Thymus (tissue), 14 donors: ENCODE measurements around the gene THAP12. TPM values are rescaled to one million over a fixed set of nuclear protein-coding genes. Genes with fewer than 3 reads are reported as not detected.
A peak's percentile ranks its signal among the peaks of the same experiment; 100 is the strongest.

Experiments
- DNase-seq, 9 donors: peaks; one replicate each; pipeline ENCODE4 v3.0.0-alpha.2; 2013; ENCODE audit warnings: low spot score in 9 of 9, low read depth in 6 of 9, missing footprints in 1 of 9
- H3K27ac ChIP-seq, 2 donors: one replicate each; pipeline ENCODE4 v1.5.1; 2013; ENCODE audit warnings: control low read depth in 1 of 2, low read depth in 1 of 2, low read length in 1 of 2, mild to moderate bottlenecking in 1 of 2, moderate library complexity in 1 of 2
- H3K27me3 ChIP-seq, 2 donors: one replicate each; pipeline ENCODE4 v1.5.1; 2013; ENCODE audit warnings: low read length in 1 of 2; ENCODE audit not compliant: control insufficient read depth in 2 of 2, insufficient read depth in 1 of 2
- H3K36me3 ChIP-seq, 2 donors: one replicate each; pipeline ENCODE4 v1.5.1; 2013; ENCODE audit warnings: low read length in 1 of 2, mild to moderate bottlenecking in 1 of 2, moderate library complexity in 1 of 2; ENCODE audit not compliant: control insufficient read depth in 2 of 2, insufficient read depth in 2 of 2
- H3K4me1 ChIP-seq, 2 donors: one replicate each; pipeline ENCODE4 v1.5.1; 2013; ENCODE audit warnings: low read length in 2 of 2; ENCODE audit not compliant: control insufficient read depth in 2 of 2, insufficient read depth in 2 of 2
- H3K4me3 ChIP-seq, 2 donors: one replicate each; pipeline ENCODE4 v1.5.1; 2013; ENCODE audit warnings: low read length in 2 of 2, control low read depth in 1 of 2, mild to moderate bottlenecking in 1 of 2
- H3K9me3 ChIP-seq, 2 donors: one replicate each; pipeline ENCODE4 v1.5.1; 2013; ENCODE audit warnings: low read length in 1 of 2, mild to moderate bottlenecking in 1 of 2; ENCODE audit not compliant: control insufficient read depth in 2 of 2, insufficient read depth in 1 of 2
- WGBS: extraction: QIAGEN DNeasy Blood & Tissue Kit; methylation state at CpG from one replicate; pipeline ENCODE4 v1.1.7; 2013; 5-methylcytosine and 5-hydroxymethylcytosine counted together
- long read RNA-seq, 10 donors: transcript quantifications; one replicate each; lab custom pipeline, GENCODE V29; 2026
- polyA plus RNA-seq: library from polyadenylated mRNA; stranded (reverse); fragments of 200-250 nt; gene quantifications from one replicate; pipeline ENCODE4 v1.2.3, GENCODE V29; 2013
- total RNA-seq: library from RNA; stranded (reverse); fragments of 120-200 nt; gene quantifications from one replicate; pipeline ENCODE4 v1.2.4, GENCODE V29; 2013
- donor health status: healthy.

The THAP12 gene, protein sequence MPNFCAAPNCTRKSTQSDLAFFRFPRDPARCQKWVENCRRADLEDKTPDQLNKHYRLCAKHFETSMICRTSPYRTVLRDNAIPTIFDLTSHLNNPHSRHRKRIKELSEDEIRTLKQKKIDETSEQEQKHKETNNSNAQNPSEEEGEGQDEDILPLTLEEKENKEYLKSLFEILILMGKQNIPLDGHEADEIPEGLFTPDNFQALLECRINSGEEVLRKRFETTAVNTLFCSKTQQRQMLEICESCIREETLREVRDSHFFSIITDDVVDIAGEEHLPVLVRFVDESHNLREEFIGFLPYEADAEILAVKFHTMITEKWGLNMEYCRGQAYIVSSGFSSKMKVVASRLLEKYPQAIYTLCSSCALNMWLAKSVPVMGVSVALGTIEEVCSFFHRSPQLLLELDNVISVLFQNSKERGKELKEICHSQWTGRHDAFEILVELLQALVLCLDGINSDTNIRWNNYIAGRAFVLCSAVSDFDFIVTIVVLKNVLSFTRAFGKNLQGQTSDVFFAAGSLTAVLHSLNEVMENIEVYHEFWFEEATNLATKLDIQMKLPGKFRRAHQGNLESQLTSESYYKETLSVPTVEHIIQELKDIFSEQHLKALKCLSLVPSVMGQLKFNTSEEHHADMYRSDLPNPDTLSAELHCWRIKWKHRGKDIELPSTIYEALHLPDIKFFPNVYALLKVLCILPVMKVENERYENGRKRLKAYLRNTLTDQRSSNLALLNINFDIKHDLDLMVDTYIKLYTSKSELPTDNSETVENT
- 69.8 TPM for total RNA-seq
- 50.7 TPM for polyA plus RNA-seq
- long read RNA-seq, donor 1, partial matches to known transcripts = 0 of 1 reads
- long read RNA-seq, donor 1, other reads (novel, unspliced or antisense) = 0 of 1 reads
- long read RNA-seq, donor 2 = 0 reads
- long read RNA-seq, donor 3, transcript THAP12-201 (5 exons, 3,300 nt) = major isoform, 12 of 14 reads
- long read RNA-seq, donor 3, partial matches to known transcripts = 0 of 14 reads
- long read RNA-seq, donor 3, other reads (novel, unspliced or antisense) = 0 of 14 reads
- long read RNA-seq, donor 4, partial matches to known transcripts = 0 of 7 reads
- long read RNA-seq, donor 4, other reads (novel, unspliced or antisense) = 0 of 7 reads
- long read RNA-seq, donor 5, full-length matches to known transcripts = 24 of 24 reads
- long read RNA-seq, donor 5, partial matches to known transcripts = 0 of 24 reads
- long read RNA-seq, donor 5, other reads (novel, unspliced or antisense) = 0 of 24 reads
- long read RNA-seq, donor 6, transcript THAP12-201 (5 exons, 3,300 nt) = major isoform, 12 of 18 reads
- long read RNA-seq, donor 6, transcript THAP12-203 (6 exons, 882 nt) = minor isoform, 5 of 18 reads
- long read RNA-seq, donor 6, partial matches to known transcripts = 0 of 18 reads
- long read RNA-seq, donor 6, other reads (novel, unspliced or antisense) = 0 of 18 reads
- long read RNA-seq, donor 7, transcript THAP12-201 (5 exons, 3,300 nt) = major isoform, 15 of 15 reads
- long read RNA-seq, donor 7, partial matches to known transcripts = 0 of 15 reads
- long read RNA-seq, donor 7, other reads (novel, unspliced or antisense) = 0 of 15 reads
- long read RNA-seq, donor 8, partial matches to known transcripts = 0 of 1 reads
- long read RNA-seq, donor 8, other reads (novel, unspliced or antisense) = 0 of 1 reads
- long read RNA-seq, donor 9, transcript THAP12-201 (5 exons, 3,300 nt) = major isoform, 7 of 10 reads
- long read RNA-seq, donor 9, partial matches to known transcripts = 0 of 10 reads
- long read RNA-seq, donor 9, other reads (novel, unspliced or antisense) = 0 of 10 reads
- long read RNA-seq, donor 10, transcript THAP12-201 (5 exons, 3,300 nt) = major isoform, 13 of 17 reads
- long read RNA-seq, donor 10, partial matches to known transcripts = 0 of 17 reads
- long read RNA-seq, donor 10, other reads (novel, unspliced or antisense) = 0 of 17 reads

DNA sequence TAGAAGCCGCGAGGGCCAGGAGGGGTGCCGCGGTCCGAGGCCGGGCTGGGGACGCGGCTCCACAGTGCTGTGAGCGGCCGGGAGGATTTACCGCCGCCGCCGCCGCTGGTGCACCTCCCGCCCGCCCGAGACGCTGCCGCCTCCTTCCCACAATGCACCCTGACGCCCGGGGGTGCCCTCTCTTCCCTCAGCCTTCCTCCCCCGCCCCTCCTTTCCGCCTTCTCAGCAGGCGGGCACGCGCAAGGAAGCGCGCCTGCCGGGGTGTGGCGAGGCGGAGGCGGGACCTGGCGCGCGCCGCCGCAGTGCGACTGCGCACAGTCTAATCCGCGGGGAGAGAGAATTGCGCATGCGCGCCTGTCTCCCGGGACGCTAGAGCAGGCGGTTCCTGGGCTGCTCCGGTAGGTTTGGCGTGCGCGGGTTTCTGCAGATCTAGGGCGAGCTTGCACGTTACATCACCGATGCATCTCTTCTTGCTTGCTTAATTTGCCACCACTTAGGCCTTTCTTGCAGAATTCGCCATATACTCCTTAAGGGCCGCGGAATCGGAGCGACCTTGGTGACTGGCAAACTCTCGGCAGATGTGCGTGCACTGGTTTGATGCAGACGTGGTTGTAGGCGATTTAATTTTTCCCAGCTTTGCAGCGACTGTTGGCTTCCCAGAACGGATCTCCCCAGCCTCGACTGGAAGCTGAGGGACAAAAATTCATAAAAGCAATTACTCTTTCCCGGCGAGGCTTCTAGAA is at the start of gene THAP12, which contains the start of gene GVQW3:
Gene THAP12 (minus strand): TSS at position 156 of the 743 bp plus-strand sequence. CDS start 296 bp downstream, outside the sequence.
Gene GVQW3 (plus strand): TSS at position 347 of the 743 bp plus-strand sequence. CDS start 506 bp downstream, outside the sequence.
- DNase-seq = peak; percentile 92 to 100 (median 98)
- Histone ChIP-seq H3K4me1 (peaks cover 25 to 34% of the 10 kb centered on the region in 2 donors), H3K4me3 (peak within 1 kb of the TSS; percentile 81 to 85), H3K27me3 (no peaks in the 10 kb centered on the region), H3K9me3 (no peaks in the 10 kb centered on the region), H3K27ac (peak within 1 kb of the TSS; percentile 66 to 79), H3K36me3 (peaks cover 0 to 3% of the 10 kb centered on the region in 2 donors)
- under 1% methylated on average over 69 of the region's 69 CpGs for WGBS

DNA sequence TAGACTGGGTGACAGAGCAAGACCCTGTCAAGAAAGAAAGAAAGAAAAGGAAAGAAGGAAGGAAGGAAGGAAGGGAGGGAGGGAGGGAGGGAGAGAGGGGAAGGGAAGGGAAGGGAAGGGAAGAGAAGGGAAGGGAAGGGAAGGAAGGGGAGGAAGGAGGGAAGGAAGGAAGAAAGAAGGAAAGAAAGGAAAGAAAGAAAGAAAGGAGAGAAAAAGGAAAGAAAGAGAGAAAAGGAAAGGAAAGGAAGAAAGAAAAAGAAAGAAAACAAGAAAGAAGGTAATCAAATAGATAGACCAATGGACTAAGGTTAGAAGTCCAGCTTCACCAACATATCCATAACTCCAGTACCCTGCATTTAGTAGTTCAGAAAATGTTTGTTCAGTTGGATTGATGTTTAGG is 45.7 kb upstream of the THAP12 start:
- Histone ChIP-seq H3K27ac (no peak overlapping the region), H3K27me3 (no peaks in the 10 kb centered on the region), H3K4me1 (no peaks in the 10 kb centered on the region), H3K4me3 (no peak overlapping the region), H3K9me3 (no peaks in the 10 kb centered on the region), H3K36me3 (no peaks in the 10 kb centered on the region)
- DNase-seq = no peak

DNA sequence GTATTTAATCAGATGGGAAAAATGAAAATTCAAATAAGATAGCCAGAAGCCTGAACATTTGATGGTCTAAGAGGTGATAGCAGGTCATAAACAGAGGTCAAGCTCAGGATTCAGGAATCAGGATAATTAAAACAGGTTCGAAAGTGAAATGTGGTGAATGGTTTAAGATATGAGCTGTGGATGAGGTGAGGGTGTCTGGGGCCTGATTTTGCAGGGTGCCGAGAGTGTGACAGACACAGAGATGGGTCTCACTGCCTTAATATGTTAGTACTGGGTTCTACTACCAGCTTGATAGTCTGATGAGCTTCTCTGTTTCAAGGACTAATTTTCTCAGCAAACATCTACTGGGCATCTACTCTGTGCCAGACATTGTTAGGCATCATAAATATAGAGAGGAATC is 44.0 kb upstream of the THAP12 start:
- H3K27me3 ChIP-seq = no peaks in the 10 kb centered on the region
- no peak overlapping the region for H3K27ac ChIP-seq
- WGBS = 99% methylated on average over 2 of the region's 2 CpGs
- H3K4me1 ChIP-seq = no peaks in the 10 kb centered on the region
- DNase-seq = no peak
- H3K36me3 ChIP-seq = no peaks in the 10 kb centered on the region
- H3K4me3 ChIP-seq = no peak overlapping the region
- no peaks in the 10 kb centered on the region for H3K9me3 ChIP-seq

- Histone ChIP-seq H3K27ac (no peak overlapping the region), H3K36me3 (no peaks in the 10 kb centered on the region), H3K9me3 (no peaks in the 10 kb centered on the region), H3K27me3 (no peaks in the 10 kb centered on the region), H3K4me3 (no peak overlapping the region), H3K4me1 (no peaks in the 10 kb centered on the region)
- DNase-seq = no peak
- 86% methylated on average over 3 of the region's 3 CpGs for WGBS
These were observed 43.4 kb upstream of the THAP12 start for GRCh38 chr11:76424379-76424778.

DNA sequence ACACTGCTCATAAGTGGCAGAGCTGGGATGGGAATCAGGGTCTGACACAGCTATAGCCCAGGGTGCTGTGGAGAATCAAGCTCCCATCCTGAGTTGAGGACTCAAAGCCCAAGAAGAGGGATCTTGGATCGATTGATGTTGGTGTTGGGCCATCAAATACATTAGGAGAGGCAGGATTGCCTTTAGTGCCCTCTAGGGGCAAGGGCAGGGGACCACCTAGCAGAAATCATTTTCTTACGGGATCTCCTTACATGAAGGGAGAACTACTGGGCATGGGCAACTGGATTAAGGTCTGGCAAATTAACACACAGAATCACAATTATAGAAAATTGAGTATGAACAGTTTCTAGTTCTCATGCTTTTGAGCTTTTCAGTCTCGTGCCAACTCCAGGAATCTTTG is 39.0 kb upstream of the THAP12 start:
- Histone ChIP-seq H3K9me3 (no peaks in the 10 kb centered on the region), H3K27me3 (no peaks in the 10 kb centered on the region), H3K4me3 (no peak overlapping the region), H3K4me1 (no peaks in the 10 kb centered on the region), H3K27ac (no peak overlapping the region), H3K36me3 (no peaks in the 10 kb centered on the region)
- peak in 2 of 9 donors; percentile 17 to 28 for DNase-seq
- 69% methylated on average over 3 of the region's 3 CpGs for WGBS

GRCh38 chr11:76415073-76415472 is 34.1 kb upstream of the THAP12 start:
- Histone ChIP-seq H3K4me1 (no peaks in the 10 kb centered on the region), H3K36me3 (no peaks in the 10 kb centered on the region), H3K9me3 (no peaks in the 10 kb centered on the region), H3K4me3 (no peak overlapping the region), H3K27ac (no peak overlapping the region), H3K27me3 (no peaks in the 10 kb centered on the region)
- DNase-seq = no peak

DNA sequence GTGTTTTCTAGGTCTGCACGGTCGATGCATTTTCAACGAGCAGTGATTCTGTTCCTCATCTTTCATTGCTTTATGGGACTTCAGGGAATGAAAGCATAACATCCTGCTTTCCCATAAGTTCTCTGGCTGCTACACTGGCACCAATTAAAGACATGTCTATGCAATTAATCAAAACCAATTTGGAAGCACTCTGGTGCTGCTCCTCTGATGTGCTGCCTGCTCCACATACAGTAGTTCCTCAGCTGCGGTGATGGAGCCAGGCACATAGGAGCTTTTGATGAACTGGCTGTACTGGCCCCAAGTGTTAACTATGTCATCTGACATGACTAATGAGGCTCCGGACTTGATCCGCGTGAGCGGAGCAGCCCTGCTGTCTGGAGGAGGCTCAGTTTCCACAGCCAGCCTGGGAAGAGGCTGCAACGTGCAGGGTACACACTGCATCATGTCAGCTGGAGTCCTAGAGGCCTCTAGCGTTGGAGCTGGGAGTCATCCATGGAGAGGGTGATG is 30.0 kb upstream of the THAP12 start:
- no peaks in the 10 kb centered on the region for H3K36me3 ChIP-seq
- WGBS = 94% methylated on average over 10 of the region's 10 CpGs
- H3K27ac ChIP-seq = no peak overlapping the region
- no peaks in the 10 kb centered on the region for H3K9me3 ChIP-seq
- peaks cover 0 to 4% of the 10 kb centered on the region in 2 donors for H3K4me1 ChIP-seq
- DNase-seq = no peak
- no peak overlapping the region for H3K4me3 ChIP-seq
- no peaks in the 10 kb centered on the region for H3K27me3 ChIP-seq
